ENCODE data around the gene TFAP2B.

- TF ChIP-seq YY1 (IDR thresholded peaks at IDR 0.05; ENCODE audit: insufficient read depth, insufficient read length) (no peak), ZNF274 (IDR thresholded peaks at IDR 0.05; ENCODE audit: low read depth, low read length) (no peak), SUZ12 (IDR thresholded peaks at IDR 0.05; ENCODE audit: extremely low read depth, insufficient read depth, insufficient read length) (no peak)
Observed at GRCh38 chr6:50843842-50844241, 25.2 kb downstream of the TFAP2B start.

All from NT2/D1 (cell line).